IPS DF 4.7 (cell line): Measurements from ENCODE around the gene IMP4.
"Not testable (repeated sequence)": the region's sequence is repeated elsewhere in the genome, so short reads cannot be mapped to it uniquely, and the experiment has no call there.

Source experiments
- DNase-seq: peaks from one replicate; pipeline ENCODE4 v3.0.0-alpha.2; 2013; ENCODE audit warnings: low spot score; ENCODE audit errors: extremely low read depth

Gene IMP4

GRCh38 chr2:130342533-130343275, at the start of gene IMP4:
TSS of gene IMP4 (plus strand) at chr2:130342897. CDS start at chr2:130342933, 36 bp downstream.
- DNase-seq: peak; percentile 92

- DNase-seq: no peak
Measured at GRCh38 chr2:130300258-130300969, 42.3 kb upstream of the IMP4 start.

GRCh38 chr2:130300970-130301348, 41.7 kb upstream of the IMP4 start:
- no peak for DNase-seq

GRCh38 chr2:130302164-130302886, 40.4 kb upstream of the IMP4 start:
- no peak for DNase-seq

- no peak for DNase-seq
Measured at GRCh38 chr2:130303169-130303568, 39.5 kb upstream of the IMP4 start.

GRCh38 chr2:130304726-130305125, 38.0 kb upstream of the IMP4 start:
- DNase-seq: no peak

- DNase-seq: no peak
Measured at GRCh38 chr2:130307850-130308249, 34.8 kb upstream of the IMP4 start.

- DNase-seq: no peak
Measured at GRCh38 chr2:130310881-130311280, 31.8 kb upstream of the IMP4 start.

GRCh38 chr2:130313812-130314334, 28.8 kb upstream of the IMP4 start:
- no peak for DNase-seq

- no peak for DNase-seq
Measured at GRCh38 chr2:130314377-130314776, 28.3 kb upstream of the IMP4 start.

- DNase-seq: no peak
Measured at GRCh38 chr2:130316596-130316995, 26.1 kb upstream of the IMP4 start.

GRCh38 chr2:130318906-130319305, 23.8 kb upstream of the IMP4 start:
- DNase-seq: no peak

GRCh38 chr2:130319536-130319935, 23.2 kb upstream of the IMP4 start:
- DNase-seq: no peak

- no peak for DNase-seq
Measured at GRCh38 chr2:130327703-130328527, 14.8 kb upstream of the IMP4 start.

- no peak for DNase-seq
Measured at GRCh38 chr2:130328710-130329109, 14.0 kb upstream of the IMP4 start.

GRCh38 chr2:130332271-130333073, 10.2 kb upstream of the IMP4 start:
- no peak for DNase-seq

- DNase-seq: not testable (repeated sequence)
Measured at GRCh38 chr2:130333253-130333652, 9.4 kb upstream of the IMP4 start.

GRCh38 chr2:130334026-130334425, 8.7 kb upstream of the IMP4 start:
- no peak for DNase-seq

GRCh38 chr2:130335226-130335625, 7.5 kb upstream of the IMP4 start:
- DNase-seq: no peak

GRCh38 chr2:130336150-130336876, 6.4 kb upstream of the IMP4 start:
- no peak for DNase-seq
